Astrocyte (in vitro differentiated cells and primary cell): Measurements from ENCODE around the gene ASB5.

Source experiments
- EZH2 ChIP-seq: IDR thresholded peaks from 2 replicates; pipeline ENCODE4 v1.6.1; 2012; ENCODE audit warnings: mild to moderate bottlenecking, low read length, inconsistent platforms; ENCODE audit not compliant: insufficient read depth
- TF ChIP-seq, protein P1 (sequence below): IDR thresholded peaks from 2 replicates; pipeline ENCODE4 v1.5.1; 2011; ENCODE audit warnings: low read depth, mild to moderate bottlenecking, inconsistent platforms, low read length, moderate library complexity; ENCODE audit not compliant: insufficient read depth

DNA sequence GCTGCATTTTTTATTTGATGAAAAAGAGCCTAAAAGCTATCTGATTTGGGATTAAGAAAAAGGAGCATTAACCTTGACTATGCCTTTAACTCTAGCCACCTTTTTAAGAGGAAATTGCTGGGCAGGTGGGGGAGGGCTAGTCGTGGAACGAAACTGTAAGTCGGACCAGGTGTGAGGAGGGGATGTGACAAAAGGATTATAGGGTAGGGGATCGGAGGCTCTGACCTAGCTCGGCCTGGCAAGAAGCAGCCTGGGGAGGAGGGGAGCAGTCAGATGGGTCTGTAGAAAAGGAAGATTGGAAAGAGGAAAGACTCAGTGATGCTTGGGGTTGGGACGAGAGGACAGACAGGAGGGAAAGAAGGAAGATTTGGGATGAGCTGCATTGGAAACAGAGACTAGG, 29.6 kb upstream of the ASB5 start:
- TF ChIP-seq, protein P1, sequence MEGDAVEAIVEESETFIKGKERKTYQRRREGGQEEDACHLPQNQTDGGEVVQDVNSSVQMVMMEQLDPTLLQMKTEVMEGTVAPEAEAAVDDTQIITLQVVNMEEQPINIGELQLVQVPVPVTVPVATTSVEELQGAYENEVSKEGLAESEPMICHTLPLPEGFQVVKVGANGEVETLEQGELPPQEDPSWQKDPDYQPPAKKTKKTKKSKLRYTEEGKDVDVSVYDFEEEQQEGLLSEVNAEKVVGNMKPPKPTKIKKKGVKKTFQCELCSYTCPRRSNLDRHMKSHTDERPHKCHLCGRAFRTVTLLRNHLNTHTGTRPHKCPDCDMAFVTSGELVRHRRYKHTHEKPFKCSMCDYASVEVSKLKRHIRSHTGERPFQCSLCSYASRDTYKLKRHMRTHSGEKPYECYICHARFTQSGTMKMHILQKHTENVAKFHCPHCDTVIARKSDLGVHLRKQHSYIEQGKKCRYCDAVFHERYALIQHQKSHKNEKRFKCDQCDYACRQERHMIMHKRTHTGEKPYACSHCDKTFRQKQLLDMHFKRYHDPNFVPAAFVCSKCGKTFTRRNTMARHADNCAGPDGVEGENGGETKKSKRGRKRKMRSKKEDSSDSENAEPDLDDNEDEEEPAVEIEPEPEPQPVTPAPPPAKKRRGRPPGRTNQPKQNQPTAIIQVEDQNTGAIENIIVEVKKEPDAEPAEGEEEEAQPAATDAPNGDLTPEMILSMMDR = no peak
- TF ChIP-seq EZH2 = no peak
